ENCODE results near the gene DKK1. TPM values are rescaled to one million over a fixed set of nuclear protein-coding genes. Genes with fewer than 3 reads are reported as not detected.
A peak's percentile ranks its signal among the peaks of the same experiment; 100 is the strongest.

Gene DKK1
- total and polyA plus RNA-seq, 2 of the 4 experiments (the other 2 are of a cell fraction) = 97.6 to 116 TPM

GRCh38 chr10:52359441-52359840, 45.4 kb downstream of the DKK1 start:
- ChIA-PET POLR2A (ENCODE audit: unreplicated experiment) (no interaction called here), CTCF (no interaction called here)
- Histone ChIP-seq H4K20me1 (ENCODE audit: insufficient read depth, low read length) (no peaks in the 10 kb centered on the region), H3K23ac (ENCODE audit: low read depth, low read length) (no peak overlapping the region), H3K18ac (ENCODE audit: low read depth, low read length) (no peak overlapping the region), H3K4me3 (ENCODE audit: insufficient read depth, low read depth, low read length) (no peak overlapping the region), H4K8ac (ENCODE audit: low read depth in 2 of 2, low read length in 2 of 2) (no peak overlapping the region), H3K9me1 (ENCODE audit: insufficient read depth, low read length) (no peaks in the 10 kb centered on the region), H3K4ac (ENCODE audit: low read depth, low read length) (no peak overlapping the region), H2BK20ac (ENCODE audit: low read depth, low read length) (no peak overlapping the region), H3K79me1 (ENCODE audit: low read depth in 1 of 2, low read length in 2 of 2) (no peaks in the 10 kb centered on the region), H3K36me3 (ENCODE audit: control insufficient read depth, insufficient read depth, low read length) (no peaks in the 10 kb centered on the region), H2BK5ac (ENCODE audit: low read depth, low read length, poor library complexity, severe bottlenecking) (no peak overlapping the region), H2AFZ (replicated peaks; ENCODE audit: low read length, poor library complexity) (no peak overlapping the region), H3K14ac (replicated peaks; ENCODE audit: low read depth, low read length) (no peak overlapping the region), H3K27ac (ENCODE audit: insufficient read depth, low read length) (no peak overlapping the region), H3K4me2 (ENCODE audit: low read depth, low read length) (no peak overlapping the region), H3K56ac (ENCODE audit: extremely low read depth, insufficient read depth, low read length) (no peak overlapping the region), H3K4me1 (ENCODE audit: control insufficient read depth, insufficient read depth, low read length) (peaks cover 4% of the 10 kb centered on the region; the same call in 1 of the 2 replicates), H2BK15ac (ENCODE audit: low read depth, low read length) (no peak overlapping the region), H3K27me3 (ENCODE audit: control insufficient read depth, insufficient read depth, low read length) (no peaks in the 10 kb centered on the region), H2AK5ac (ENCODE audit: low read depth, low read length) (no peak overlapping the region), H4K91ac (ENCODE audit: insufficient read depth, low read depth, low read length) (no peak overlapping the region), H3K9ac (ENCODE audit: low read depth, low read length) (no peak overlapping the region), H2AK9ac (replicated peaks; ENCODE audit: low read depth, low read length, poor library complexity) (no peak overlapping the region), H2BK120ac (ENCODE audit: low read depth, low read length) (no peak overlapping the region), H3K9me3 (ENCODE audit: control insufficient read depth, insufficient read depth, low read length) (no peaks in the 10 kb centered on the region), H4K5ac (ENCODE audit: low read depth, low read length) (no peak overlapping the region)
- peak; percentile 4 for DNase-seq
- TF ChIP-seq CEBPB (IDR thresholded peaks at IDR 0.05; ENCODE audit: low read depth, low read length) (no peak), NFE2L2 (IDR thresholded peaks at IDR 0.05; ENCODE audit: low read depth, low read length) (no peak), RCOR1 (IDR thresholded peaks at IDR 0.05; ENCODE audit: insufficient replicate concordance, low read length) (no peak), SMC3 (IDR thresholded peaks at IDR 0.05; ENCODE audit: low read depth, low read length) (no peak), FOS (IDR thresholded peaks at IDR 0.05; ENCODE audit: low read depth, low read length) (no peak), CHD1 (IDR thresholded peaks at IDR 0.05; ENCODE audit: low read depth, low read length) (no peak), RAD21 (IDR thresholded peaks at IDR 0.05; ENCODE audit: low read length) (no peak), MAZ (IDR thresholded peaks at IDR 0.05; ENCODE audit: borderline replicate concordance, low read depth, low read length) (no peak), BHLHE40 (IDR thresholded peaks at IDR 0.05; ENCODE audit: low read depth, low read length) (no peak)
- TF ChIP-seq, protein P1, sequence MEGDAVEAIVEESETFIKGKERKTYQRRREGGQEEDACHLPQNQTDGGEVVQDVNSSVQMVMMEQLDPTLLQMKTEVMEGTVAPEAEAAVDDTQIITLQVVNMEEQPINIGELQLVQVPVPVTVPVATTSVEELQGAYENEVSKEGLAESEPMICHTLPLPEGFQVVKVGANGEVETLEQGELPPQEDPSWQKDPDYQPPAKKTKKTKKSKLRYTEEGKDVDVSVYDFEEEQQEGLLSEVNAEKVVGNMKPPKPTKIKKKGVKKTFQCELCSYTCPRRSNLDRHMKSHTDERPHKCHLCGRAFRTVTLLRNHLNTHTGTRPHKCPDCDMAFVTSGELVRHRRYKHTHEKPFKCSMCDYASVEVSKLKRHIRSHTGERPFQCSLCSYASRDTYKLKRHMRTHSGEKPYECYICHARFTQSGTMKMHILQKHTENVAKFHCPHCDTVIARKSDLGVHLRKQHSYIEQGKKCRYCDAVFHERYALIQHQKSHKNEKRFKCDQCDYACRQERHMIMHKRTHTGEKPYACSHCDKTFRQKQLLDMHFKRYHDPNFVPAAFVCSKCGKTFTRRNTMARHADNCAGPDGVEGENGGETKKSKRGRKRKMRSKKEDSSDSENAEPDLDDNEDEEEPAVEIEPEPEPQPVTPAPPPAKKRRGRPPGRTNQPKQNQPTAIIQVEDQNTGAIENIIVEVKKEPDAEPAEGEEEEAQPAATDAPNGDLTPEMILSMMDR (conservative IDR thresholded peaks at IDR 0.05; ENCODE audit: low read depth, low read length) = no peak
- TF ChIP-seq, protein P2, sequence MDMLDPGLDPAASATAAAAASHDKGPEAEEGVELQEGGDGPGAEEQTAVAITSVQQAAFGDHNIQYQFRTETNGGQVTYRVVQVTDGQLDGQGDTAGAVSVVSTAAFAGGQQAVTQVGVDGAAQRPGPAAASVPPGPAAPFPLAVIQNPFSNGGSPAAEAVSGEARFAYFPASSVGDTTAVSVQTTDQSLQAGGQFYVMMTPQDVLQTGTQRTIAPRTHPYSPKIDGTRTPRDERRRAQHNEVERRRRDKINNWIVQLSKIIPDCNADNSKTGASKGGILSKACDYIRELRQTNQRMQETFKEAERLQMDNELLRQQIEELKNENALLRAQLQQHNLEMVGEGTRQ (IDR thresholded peaks at IDR 0.05; ENCODE audit: low read depth, low read length) = no peak
- no TSS peak for BruUV-seq (replicated peaks)
- intact Hi-C loops (cut with micrococcal nuclease) (no loop called here), in situ Hi-C loops (cut with MboI; ENCODE audit: low sequenced_read_pairs) (no loop called here), dilution Hi-C loops (cut with HindIII; ENCODE audit: low sequenced_read_pairs, unreplicated experiment) (no loop called here)
- no CpG with 5 or more reads among the region's 1 CpG for WGBS, 2 experiments (ENCODE audit: extremely low coverage in 2 of 2, insufficient read length in 1 of 2)
- no peak for ATAC-seq (ENCODE audit: low read depth)

Measured in IMR-90 (cell line).